SU-DHL-6 (cell line): ENCODE measurements around the gene BRSK2.

Source experiments
- EZH2phosphoT487 ChIP-seq: fragments of 200-600 bp; sonication (generic), shearing (Covaris generic); conservative IDR thresholded peaks from 2 replicates; pipeline ENCODE4 v1.6.1; 2018; ENCODE audit warnings: mild to moderate bottlenecking, antibody characterized with exemption, low read length, moderate library complexity, mixed read lengths
- TF ChIP-seq, protein P1 (sequence below): fragments of 200-600 bp; sonication (generic); IDR thresholded peaks from one replicate; pipeline ENCODE4 v1.5.1; 2017; ENCODE audit warnings: antibody characterized with exemption, mild to moderate bottlenecking, low read length, moderate library complexity; ENCODE audit not compliant: insufficient read depth, poor library complexity, severe bottlenecking

DNA sequence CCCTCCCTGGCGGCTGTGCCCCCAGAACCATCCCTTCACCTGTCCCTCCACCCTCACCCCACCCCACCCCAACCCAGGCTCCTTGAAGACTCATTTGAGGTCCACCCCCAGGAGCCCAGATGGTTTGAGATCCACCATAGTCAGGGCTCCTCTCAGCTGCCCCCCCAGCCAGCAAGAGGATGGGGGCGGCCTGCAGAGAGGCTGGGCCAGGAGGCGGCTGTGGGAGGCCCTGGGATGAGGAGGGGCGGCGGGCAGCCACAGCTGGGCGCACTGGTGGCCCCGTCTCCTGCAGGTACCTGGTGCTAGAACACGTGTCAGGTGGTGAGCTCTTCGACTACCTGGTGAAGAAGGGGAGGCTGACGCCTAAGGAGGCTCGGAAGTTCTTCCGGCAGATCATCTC, 50.8 kb downstream of the BRSK2 start:
- TF ChIP-seq, protein P1, sequence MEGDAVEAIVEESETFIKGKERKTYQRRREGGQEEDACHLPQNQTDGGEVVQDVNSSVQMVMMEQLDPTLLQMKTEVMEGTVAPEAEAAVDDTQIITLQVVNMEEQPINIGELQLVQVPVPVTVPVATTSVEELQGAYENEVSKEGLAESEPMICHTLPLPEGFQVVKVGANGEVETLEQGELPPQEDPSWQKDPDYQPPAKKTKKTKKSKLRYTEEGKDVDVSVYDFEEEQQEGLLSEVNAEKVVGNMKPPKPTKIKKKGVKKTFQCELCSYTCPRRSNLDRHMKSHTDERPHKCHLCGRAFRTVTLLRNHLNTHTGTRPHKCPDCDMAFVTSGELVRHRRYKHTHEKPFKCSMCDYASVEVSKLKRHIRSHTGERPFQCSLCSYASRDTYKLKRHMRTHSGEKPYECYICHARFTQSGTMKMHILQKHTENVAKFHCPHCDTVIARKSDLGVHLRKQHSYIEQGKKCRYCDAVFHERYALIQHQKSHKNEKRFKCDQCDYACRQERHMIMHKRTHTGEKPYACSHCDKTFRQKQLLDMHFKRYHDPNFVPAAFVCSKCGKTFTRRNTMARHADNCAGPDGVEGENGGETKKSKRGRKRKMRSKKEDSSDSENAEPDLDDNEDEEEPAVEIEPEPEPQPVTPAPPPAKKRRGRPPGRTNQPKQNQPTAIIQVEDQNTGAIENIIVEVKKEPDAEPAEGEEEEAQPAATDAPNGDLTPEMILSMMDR, result no peak
- TF ChIP-seq EZH2phosphoT487, result no peak
